GM18861 (cell line): ENCODE measurements around the gene CMTM2.
"Not testable (repeated sequence)": the region's sequence is repeated elsewhere in the genome, so short reads cannot be mapped to it uniquely, and the experiment has no call there.

Experiments
- ATAC-seq: cut with Tn5 transposase; IDR thresholded peaks from one replicate; pipeline ENCODE4 v1.9.1; 2021; ENCODE audit not compliant: unreplicated experiment

CMTM2 gene

DNA sequence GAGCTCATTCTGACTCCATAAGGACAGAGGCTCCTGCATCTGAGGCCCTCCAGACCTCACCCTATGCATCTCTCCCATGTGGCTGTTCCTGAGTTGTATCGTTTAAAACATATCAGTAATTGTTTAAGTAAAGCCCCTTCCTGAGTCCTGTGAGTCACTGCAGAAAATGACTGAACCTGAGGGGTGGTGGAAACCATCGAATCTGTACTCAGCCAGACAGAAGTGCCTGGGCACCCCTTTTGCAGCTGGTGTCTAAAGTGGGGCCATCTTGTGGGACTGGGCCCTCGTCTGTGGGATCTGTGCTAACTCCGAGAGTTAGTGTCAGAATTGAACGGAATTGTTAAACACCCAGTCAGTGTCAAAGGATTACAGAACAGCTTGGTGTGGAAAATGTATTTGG lies 50.6 kb downstream of the CMTM2 start:
- no peak for ATAC-seq

DNA sequence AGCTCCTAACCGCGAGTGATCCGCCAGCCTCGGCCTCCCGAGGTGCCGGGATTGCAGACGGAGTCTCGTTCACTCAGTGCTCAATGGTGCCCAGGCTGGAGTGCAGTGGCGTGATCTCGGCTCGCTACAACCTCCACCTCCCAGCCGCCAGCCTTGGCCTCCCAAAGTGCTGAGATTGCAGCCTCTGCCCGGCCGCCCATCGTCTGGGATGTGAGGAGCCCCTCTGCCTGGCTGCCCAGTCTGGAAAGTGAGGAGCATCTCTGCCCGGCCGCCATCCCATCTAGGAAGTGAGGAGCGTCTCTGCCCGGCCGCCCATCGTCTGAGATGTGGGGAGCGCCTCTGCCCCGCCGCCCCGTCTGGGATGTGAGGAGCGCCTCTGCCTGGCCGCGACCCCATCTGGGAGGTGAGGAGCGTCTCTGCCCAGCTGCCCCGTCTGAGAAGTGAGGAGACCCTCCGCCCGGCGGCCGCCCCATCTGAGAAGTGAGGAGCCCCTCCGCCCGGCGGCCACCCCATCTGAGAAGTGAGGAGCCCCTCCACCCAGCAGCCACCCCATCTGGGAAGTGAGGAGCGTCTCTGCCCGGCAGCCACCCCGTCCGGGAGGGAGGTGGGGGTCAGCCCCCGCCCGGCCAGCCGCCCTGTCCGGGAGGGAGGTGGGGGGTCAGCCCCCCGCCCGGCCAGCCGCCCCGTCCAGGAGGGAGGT lies 51.4 kb downstream of the CMTM2 start:
- not testable (repeated sequence) for ATAC-seq

- not testable (repeated sequence) for ATAC-seq
Measured at GRCh38 chr16:66631558-66631957, 52.3 kb downstream of the CMTM2 start.

DNA sequence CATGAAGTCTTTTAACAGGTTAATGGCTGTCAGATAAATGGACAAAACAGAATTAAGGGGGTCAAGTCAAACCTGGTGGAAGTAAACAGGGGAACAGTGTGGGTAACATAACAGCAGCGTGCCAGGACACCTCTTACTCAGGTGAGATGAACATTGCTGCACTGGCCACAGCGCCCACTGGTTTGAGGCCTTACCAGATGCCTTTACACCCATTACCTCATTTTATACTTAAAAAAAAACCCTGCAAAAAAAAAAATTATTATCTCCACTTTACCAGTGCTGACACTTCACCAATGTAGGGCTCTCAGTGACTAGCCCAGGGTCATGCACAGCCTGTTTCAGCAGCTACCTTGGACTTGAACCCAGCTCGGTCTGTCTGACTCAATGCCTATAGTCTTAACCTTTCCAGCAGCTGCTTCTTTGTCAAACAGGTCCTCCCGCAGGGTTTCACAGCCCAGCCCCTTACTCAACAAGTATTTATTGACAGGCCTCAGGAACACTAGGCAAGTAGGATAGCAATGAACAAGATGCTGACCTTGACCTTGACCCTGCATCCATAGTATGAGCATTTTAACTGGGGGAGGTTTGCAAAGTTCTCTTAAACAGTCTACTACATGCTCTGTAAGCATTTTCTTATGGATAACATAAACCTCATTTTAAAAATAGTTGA lies 55.4 kb downstream of the CMTM2 start:
- ATAC-seq = no peak

DNA sequence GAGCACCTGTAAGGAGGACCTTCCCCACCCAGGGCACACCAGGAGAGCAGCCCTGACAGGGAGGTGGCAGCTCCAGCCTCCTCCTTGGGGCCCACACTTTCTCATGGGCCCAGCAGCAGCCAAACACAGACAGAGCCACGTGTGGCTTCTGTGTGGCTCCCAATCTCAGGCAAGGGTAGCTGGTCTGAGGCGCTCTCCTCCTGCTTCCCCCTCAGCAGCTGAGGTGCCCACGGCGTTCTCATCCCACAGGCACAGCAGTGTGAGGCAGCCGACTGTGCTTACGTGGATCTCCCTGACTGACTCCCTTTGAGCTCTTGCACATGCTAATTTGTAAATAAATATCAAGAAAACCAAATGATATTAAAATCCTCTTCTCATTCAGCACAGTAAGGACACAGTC lies 56.1 kb downstream of the CMTM2 start:
- no peak for ATAC-seq

DNA sequence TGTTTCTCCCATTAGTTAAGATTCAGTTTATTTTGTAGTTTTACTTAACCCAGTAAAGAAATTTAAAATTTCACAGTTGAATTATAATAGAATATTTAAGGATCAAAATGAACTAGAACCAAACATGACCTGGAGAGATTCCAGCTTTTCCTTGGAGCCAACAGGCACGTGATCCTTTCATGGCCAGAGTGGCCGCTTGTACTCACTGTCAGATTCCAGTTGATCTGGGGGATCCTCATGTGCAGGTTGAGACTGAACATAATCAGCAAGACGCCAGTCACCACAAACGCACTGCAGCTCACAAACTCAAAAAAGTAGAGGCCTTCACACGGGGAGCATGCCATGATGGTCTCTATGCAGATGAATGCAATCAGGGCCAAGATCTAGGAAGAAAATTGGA lies 56.9 kb downstream of the CMTM2 start:
- no peak for ATAC-seq

DNA sequence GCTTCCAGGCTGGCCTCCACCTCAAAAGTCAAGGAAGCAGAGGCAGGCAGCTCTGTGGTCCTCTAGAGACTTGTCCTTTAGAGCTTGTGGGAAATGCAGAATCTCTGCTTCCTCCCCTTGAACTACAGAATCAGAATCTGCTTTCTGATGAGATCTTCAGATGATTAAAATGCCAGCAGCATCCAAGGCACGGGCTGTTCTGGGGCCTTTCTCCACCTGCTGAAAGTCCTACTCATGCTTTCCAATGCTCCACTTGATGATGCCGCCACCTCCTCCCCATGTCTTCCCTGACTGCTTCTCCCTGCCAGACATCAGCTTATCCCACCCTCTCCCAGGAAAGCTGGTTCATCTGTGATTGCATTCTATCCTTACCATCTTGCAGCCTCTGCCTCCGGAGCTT lies 58.5 kb downstream of the CMTM2 start:
- no peak for ATAC-seq
